Mesothelial cell of epicardium (in vitro differentiated cells): ENCODE data around the gene BCAS1. TPM values are rescaled to one million over a fixed set of nuclear protein-coding genes. Genes with fewer than 3 reads are reported as not detected.

ENCODE experiments used
- DNase-seq, 2 experiments: peaks; one replicate each; pipeline ENCODE4 v3.0.0; 2021; ENCODE audit warnings: low spot score in 2 of 2; ENCODE audit not compliant: unreplicated experiment in 2 of 2
- H3K27ac Mint-ChIP-seq: 2 replicates; pipeline ENCODE4 v1.8.0; 2021; ENCODE audit warnings: mixed read lengths
- H3K27me3 Mint-ChIP-seq: 2 replicates; pipeline ENCODE4 v1.8.0; 2021; ENCODE audit warnings: low read depth, mixed read lengths
- H3K36me3 Mint-ChIP-seq: 2 replicates; pipeline ENCODE4 v1.8.0; 2021; ENCODE audit warnings: mixed read lengths
- H3K4me1 Mint-ChIP-seq: 2 replicates; pipeline ENCODE4 v1.8.0; 2021; ENCODE audit warnings: mixed read lengths
- H3K4me3 Mint-ChIP-seq: 2 replicates; pipeline ENCODE4 v1.8.0; 2021; ENCODE audit warnings: mild to moderate bottlenecking, moderate library complexity, mixed read lengths
- H3K9me3 Mint-ChIP-seq: 2 replicates; pipeline ENCODE4 v1.8.0; 2021; ENCODE audit warnings: mixed read lengths
- CTCF ChIP-seq: fragments of 200-600 bp; sonication (generic); IDR thresholded peaks from one replicate; pipeline ENCODE4 v1.5.0; 2021; ENCODE audit warnings: antibody characterized with exemption; ENCODE audit not compliant: unreplicated experiment
- total RNA-seq: library from RNA; stranded (reverse); gene quantifications from 3 replicates; pipeline ENCODE4 v1.2.1, GENCODE V29; 2021

Gene BCAS1
- total RNA-seq, 1 donor from 2014 or later = 0.20 TPM

- no peak for DNase-seq
- no peak overlapping the region for H3K27ac Mint-ChIP-seq
- no peaks in the 10 kb centered on the region for H3K27me3 Mint-ChIP-seq
- peaks cover 5% of the 10 kb centered on the region for H3K9me3 Mint-ChIP-seq
- no peak overlapping the region for H3K4me3 Mint-ChIP-seq
- peaks cover 2% of the 10 kb centered on the region for H3K4me1 Mint-ChIP-seq
- H3K36me3 Mint-ChIP-seq = no peaks in the 10 kb centered on the region
- no peak for TF ChIP-seq CTCF
Measured at GRCh38 chr20:54114109-54114508, 43.7 kb upstream of the BCAS1 start.

- no peak for TF ChIP-seq CTCF
- Mint-ChIP-seq H3K36me3 (no peaks in the 10 kb centered on the region), H3K9me3 (peaks cover 5% of the 10 kb centered on the region), H3K4me1 (peaks cover 2% of the 10 kb centered on the region), H3K4me3 (no peak overlapping the region), H3K27ac (no peak overlapping the region), H3K27me3 (no peaks in the 10 kb centered on the region)
- no peak for DNase-seq
Measured at GRCh38 chr20:54113566-54113965, 43.2 kb upstream of the BCAS1 start.

GRCh38 chr20:54112221-54112884 lies 42.0 kb upstream of the BCAS1 start:
- no peak for DNase-seq
- Mint-ChIP-seq H3K4me1 (peaks cover 11% of the 10 kb centered on the region), H3K36me3 (no peaks in the 10 kb centered on the region), H3K27ac (no peak overlapping the region), H3K27me3 (no peaks in the 10 kb centered on the region), H3K9me3 (peaks cover 5% of the 10 kb centered on the region), H3K4me3 (no peak overlapping the region)
- TF ChIP-seq CTCF = no peak

- Mint-ChIP-seq H3K27ac (no peak overlapping the region), H3K4me3 (no peak overlapping the region), H3K36me3 (no peaks in the 10 kb centered on the region), H3K4me1 (peaks cover 14% of the 10 kb centered on the region), H3K9me3 (peaks cover 5% of the 10 kb centered on the region), H3K27me3 (no peaks in the 10 kb centered on the region)
- no peak for TF ChIP-seq CTCF
- DNase-seq = no peak
Measured at GRCh38 chr20:54111460-54111859, 41.1 kb upstream of the BCAS1 start.

GRCh38 chr20:54110457-54110856 lies 40.1 kb upstream of the BCAS1 start:
- no peak for DNase-seq
- Mint-ChIP-seq H3K9me3 (peaks cover 5% of the 10 kb centered on the region), H3K4me3 (no peak overlapping the region), H3K27me3 (no peaks in the 10 kb centered on the region), H3K27ac (no peak overlapping the region), H3K36me3 (no peaks in the 10 kb centered on the region), H3K4me1 (peaks cover 17% of the 10 kb centered on the region)
- TF ChIP-seq CTCF = no peak
